IMR-90 (cell line): ENCODE data around the gene IL1RL1. TPM values are rescaled to one million over a fixed set of nuclear protein-coding genes. Genes with fewer than 3 reads are reported as not detected.
"Not testable (repeated sequence)": the region's sequence is repeated elsewhere in the genome, so short reads cannot be mapped to it uniquely, and the experiment has no call there.

ENCODE experiments used
- ATAC-seq: fragments of 200-7000 bp; cut with Tn5 transposase; 2 replicates; pipeline ENCODE4 v1.9.1; 2020; ENCODE audit warnings: low read depth, mild to moderate bottlenecking, moderate library complexity
- BruUV-seq: library from RNA; stranded (reverse); fragments of 400-500 nt; replicated peaks from 2 replicates; lab custom pipeline; 2021; lab: Mats Ljungman, UMichigan
- CTCF ChIA-PET: fragments of 300-600 bp; formaldehyde crosslinking; extraction: SDS; loops from one replicate; lab custom pipeline; 2021; ENCODE audit warnings: antibody characterized with exemption; lab: Yijun Ruan, JAX
- POLR2A ChIA-PET: fragments of 300-600 bp; sonication (Branson Sonifier 250); formaldehyde crosslinking; loops from one replicate; lab custom pipeline; 2022; ENCODE audit warnings: antibody characterized with exemption; ENCODE audit not compliant: unreplicated experiment; lab: Charles Lee
- DNase-seq: peaks from one replicate; pipeline ENCODE4 v3.0.0; 2013
- H2AFZ ChIP-seq: replicated peaks from 2 replicates; pipeline ENCODE3; 2013; ENCODE audit warnings: low read length, mild to moderate bottlenecking; ENCODE audit not compliant: poor library complexity
- H2AK5ac ChIP-seq: 2 replicates; pipeline ENCODE4 v1.6.1; 2013; ENCODE audit warnings: low read depth, low read length, inconsistent platforms
- H2AK9ac ChIP-seq: replicated peaks from 2 replicates; pipeline ENCODE3; 2013; ENCODE audit warnings: mild to moderate bottlenecking, low read depth, low read length, moderate library complexity; ENCODE audit not compliant: poor library complexity
- H2BK120ac ChIP-seq: 2 replicates; pipeline ENCODE4 v1.6.1; 2013; ENCODE audit warnings: low read depth, low read length, inconsistent platforms
- H2BK15ac ChIP-seq: 3 replicates; pipeline ENCODE4 v1.6.1; 2013; ENCODE audit warnings: low read depth, low read length, inconsistent platforms
- H2BK20ac ChIP-seq: 2 replicates; pipeline ENCODE4 v1.6.1; 2013; ENCODE audit warnings: low read depth, mild to moderate bottlenecking, inconsistent platforms, low read length, moderate library complexity
- H2BK5ac ChIP-seq: 2 replicates; pipeline ENCODE4 v1.6.1; 2013; ENCODE audit warnings: mild to moderate bottlenecking, low read depth, low read length, inconsistent platforms; ENCODE audit not compliant: poor library complexity, severe bottlenecking
- H3K14ac ChIP-seq: replicated peaks from 2 replicates; pipeline ENCODE4 v1.6.1; 2013; ENCODE audit warnings: low read depth, low read length, inconsistent platforms
- H3K18ac ChIP-seq: 2 replicates; pipeline ENCODE4 v1.6.1; 2013; ENCODE audit warnings: low read depth, low read length, control low read depth
- H3K23ac ChIP-seq: 2 replicates; pipeline ENCODE4 v1.6.1; 2013; ENCODE audit warnings: low read depth, low read length, inconsistent platforms
- H3K27ac ChIP-seq: 2 replicates; pipeline ENCODE4 v1.5.1; 2013; ENCODE audit warnings: mild to moderate bottlenecking, control low read depth, low read length; ENCODE audit not compliant: insufficient read depth
- H3K27me3 ChIP-seq: 2 replicates; pipeline ENCODE4 v1.6.1; 2013; ENCODE audit warnings: low read length; ENCODE audit not compliant: control insufficient read depth, insufficient read depth
- H3K36me3 ChIP-seq: 2 replicates; pipeline ENCODE4 v1.6.1; 2013; ENCODE audit warnings: low read length, mixed read lengths; ENCODE audit not compliant: control insufficient read depth, insufficient read depth
- H3K4ac ChIP-seq: 2 replicates; pipeline ENCODE4 v1.6.1; 2013; ENCODE audit warnings: low read depth, low read length, inconsistent platforms
- H3K4me1 ChIP-seq: 2 replicates; pipeline ENCODE4 v1.6.1; 2013; ENCODE audit warnings: low read length, mixed read lengths; ENCODE audit not compliant: control insufficient read depth, insufficient read depth
- H3K4me2 ChIP-seq: 2 replicates; pipeline ENCODE4 v1.6.1; 2013; ENCODE audit warnings: low read depth, mild to moderate bottlenecking, control low read depth, low read length, moderate library complexity
- H3K4me3 ChIP-seq: 2 replicates; pipeline ENCODE4 v1.5.1; 2013; ENCODE audit warnings: low read depth, mild to moderate bottlenecking, control low read depth, low read length, moderate library complexity; ENCODE audit not compliant: insufficient read depth
- H3K56ac ChIP-seq: 2 replicates; pipeline ENCODE4 v1.6.1; 2013; ENCODE audit warnings: low read length, inconsistent platforms; ENCODE audit not compliant: insufficient read depth; ENCODE audit errors: extremely low read depth
- H3K79me1 ChIP-seq, 2 experiments: 2 replicates each; pipeline ENCODE4 v1.6.1; 2013; ENCODE audit warnings: low read length in 2 of 2, inconsistent platforms in 1 of 2, low read depth in 1 of 2
- H3K9ac ChIP-seq: 2 replicates; pipeline ENCODE4 v1.6.1; 2013; ENCODE audit warnings: low read depth, low read length, control low read depth
- H3K9me1 ChIP-seq: 2 replicates; pipeline ENCODE4 v1.6.1; 2013; ENCODE audit warnings: low read length, inconsistent platforms; ENCODE audit not compliant: insufficient read depth
- H3K9me3 ChIP-seq: 2 replicates; pipeline ENCODE4 v1.6.1; 2013; ENCODE audit warnings: low read length; ENCODE audit not compliant: control insufficient read depth, insufficient read depth
- H4K20me1 ChIP-seq: 2 replicates; pipeline ENCODE4 v1.6.1; 2013; ENCODE audit warnings: low read length, inconsistent platforms; ENCODE audit not compliant: insufficient read depth
- H4K5ac ChIP-seq: 2 replicates; pipeline ENCODE4 v1.6.1; 2013; ENCODE audit warnings: mild to moderate bottlenecking, low read depth, low read length, control low read depth
- H4K8ac ChIP-seq, 2 experiments: 2 replicates each; pipeline ENCODE4 v1.6.1; 2013; ENCODE audit warnings: low read depth in 2 of 2, low read length in 2 of 2, control low read depth in 1 of 2, inconsistent platforms in 1 of 2
- H4K91ac ChIP-seq: 2 replicates; pipeline ENCODE4 v1.6.1; 2013; ENCODE audit warnings: low read depth, low read length, inconsistent platforms; ENCODE audit not compliant: insufficient read depth
- WGBS, 2 experiments: methylation state at CpG; one replicate each; pipeline versions ENCODE4 v1.1.5 to v1.1.7; 2013; ENCODE audit warnings: missing lambda C conversion rate in 2 of 2; ENCODE audit not compliant: insufficient read length in 1 of 2; ENCODE audit errors: extremely low coverage in 2 of 2; 5-methylcytosine and 5-hydroxymethylcytosine counted together
- dilution Hi-C: fragments of 300-500 bp; cut with HindIII; formaldehyde crosslinking; loops from one replicate; pipeline ENCODE4 v1.14.3; 2018; ENCODE audit warnings: low sequenced_read_pairs; ENCODE audit not compliant: unreplicated experiment
- in situ Hi-C: fragments of 300-500 bp; cut with MboI; formaldehyde crosslinking; loops from 3 replicates; pipeline ENCODE4 v1.14.3; 2019; ENCODE audit warnings: low sequenced_read_pairs, inconsistent platforms, mixed read lengths
- intact Hi-C: fragments of 100-400 bp; cut with micrococcal nuclease; formaldehyde crosslinking; loops from 2 replicates; pipeline ENCODE4 v1.10.0; 2022
- polyA plus RNA-seq, 3 experiments: library from polyadenylated mRNA; depleted of rRNA; stranded (reverse); fragments of >200 nt; gene quantifications; 2 replicates each; pipeline ENCODE4 v1.2.3, GENCODE V29; 2012; ENCODE audit warnings: low replicate concordance in 1 of 3
- total RNA-seq: library from RNA; depleted of rRNA; stranded (reverse); fragments of >200 nt; gene quantifications from 2 replicates; pipeline ENCODE4 v1.2.3, GENCODE V29; 2012

IL1RL1 gene
- total and polyA plus RNA-seq, 2 of the 4 experiments (the other 2 are of a cell fraction) = under 0.01 to 0.14 TPM

- H3K36me3 ChIP-seq, H3K14ac ChIP-seq, H3K4me3 ChIP-seq, in situ Hi-C loops, H3K4me2 ChIP-seq, H3K4ac ChIP-seq, H2BK20ac ChIP-seq, H2BK15ac ChIP-seq, H3K27me3 ChIP-seq, H4K20me1 ChIP-seq, H2AFZ ChIP-seq, H3K23ac ChIP-seq, H4K8ac ChIP-seq, CTCF ChIA-PET, H3K79me1 ChIP-seq, H2BK120ac ChIP-seq, H2AK9ac ChIP-seq, H4K91ac ChIP-seq, POLR2A ChIA-PET, H3K4me1 ChIP-seq, H3K9me1 ChIP-seq, H3K9me3 ChIP-seq, dilution Hi-C loops, H4K5ac ChIP-seq, DNase-seq, H3K56ac ChIP-seq, BruUV-seq, H3K27ac ChIP-seq, intact Hi-C loops, H2AK5ac ChIP-seq, H3K18ac ChIP-seq, H3K9ac ChIP-seq, ATAC-seq, H2BK5ac ChIP-seq: not testable (repeated sequence)
- no CpG with 5 or more reads among the region's 5 CpGs for WGBS, 2 experiments
These were observed 13.6 kb downstream of the IL1RL1 start for GRCh38 chr2:102324914-102325313.
